KOPT-K1 (cell line): ENCODE measurements around the gene STK10.

ENCODE experiments used
- H3K27ac ChIP-seq: fragments of 200-600 bp; sonication (generic); 2 replicates; pipeline ENCODE4 v1.5.1; 2016; ENCODE audit warnings: antibody characterized with exemption, mild to moderate bottlenecking, low read depth, low read length; ENCODE audit not compliant: poor library complexity, severe bottlenecking
- H3K36me3 ChIP-seq: fragments of 200-600 bp; sonication (generic); 2 replicates; pipeline ENCODE4 v1.5.1; 2017; ENCODE audit warnings: antibody characterized with exemption, mild to moderate bottlenecking, low read length, moderate library complexity; ENCODE audit not compliant: insufficient read depth
- H3K9me3 ChIP-seq: fragments of 200-600 bp; sonication (generic); 2 replicates; pipeline ENCODE4 v1.5.1; 2017; ENCODE audit warnings: antibody characterized with exemption, low read length, mild to moderate bottlenecking; ENCODE audit not compliant: insufficient read depth, poor library complexity, severe bottlenecking

STK10 gene

DNA sequence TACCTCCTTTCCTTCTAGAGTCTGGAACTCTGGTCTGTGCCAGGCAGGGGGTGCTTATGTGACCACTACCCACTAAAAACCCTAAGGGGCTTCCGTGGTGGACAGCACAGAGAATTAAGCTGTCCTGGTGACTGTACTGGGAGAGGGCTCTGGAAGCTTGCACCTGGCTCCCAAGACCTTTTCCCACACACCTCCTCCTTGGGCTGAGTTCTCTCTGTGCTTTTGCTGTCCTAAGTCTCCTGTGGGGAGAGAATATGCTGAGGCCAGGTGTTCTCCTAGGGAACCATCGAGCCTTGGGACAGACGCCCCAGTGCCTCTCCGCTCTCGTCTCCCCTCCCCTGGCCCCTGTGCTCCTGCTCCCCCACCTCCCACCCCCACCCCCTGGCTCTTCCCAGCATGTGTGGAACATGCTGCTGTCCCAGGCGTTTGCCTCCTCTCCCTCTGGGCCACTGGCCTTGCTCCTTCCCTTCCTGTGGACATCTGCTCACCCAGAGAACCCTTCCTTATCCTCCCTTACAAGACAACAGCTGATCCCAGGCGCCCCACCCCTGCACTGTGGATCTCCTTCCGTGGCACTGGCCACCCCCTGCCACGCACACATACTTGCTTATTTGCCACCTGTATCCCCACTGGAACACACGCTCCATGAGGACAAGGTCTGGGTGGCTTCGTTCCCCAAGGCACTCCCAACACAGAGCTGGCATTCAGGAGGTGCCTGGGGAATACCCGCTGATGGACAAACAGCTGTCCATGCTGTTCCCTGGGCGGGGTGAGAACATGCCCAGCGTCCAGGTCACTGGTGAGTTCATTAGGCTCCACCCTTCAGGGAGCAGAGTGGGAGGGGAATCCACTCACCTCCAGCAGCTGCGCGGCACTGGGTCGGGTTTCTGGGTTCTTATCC is 83.0 kb downstream of the STK10 start:
- no peaks in the 10 kb centered on the region for H3K9me3 ChIP-seq
- H3K36me3 ChIP-seq, result peaks cover 66% of the 10 kb centered on the region
- no peak overlapping the region for H3K27ac ChIP-seq

GRCh38 chr5:172104021-172104420 is 84.0 kb downstream of the STK10 start:
- no peaks in the 10 kb centered on the region for H3K9me3 ChIP-seq
- H3K27ac ChIP-seq, result no peak overlapping the region
- peaks cover 72% of the 10 kb centered on the region for H3K36me3 ChIP-seq

GRCh38 chr5:172102913-172103626 is 85.0 kb downstream of the STK10 start:
- Histone ChIP-seq H3K27ac (no peak overlapping the region), H3K36me3 (peaks cover 81% of the 10 kb centered on the region), H3K9me3 (no peaks in the 10 kb centered on the region)

DNA sequence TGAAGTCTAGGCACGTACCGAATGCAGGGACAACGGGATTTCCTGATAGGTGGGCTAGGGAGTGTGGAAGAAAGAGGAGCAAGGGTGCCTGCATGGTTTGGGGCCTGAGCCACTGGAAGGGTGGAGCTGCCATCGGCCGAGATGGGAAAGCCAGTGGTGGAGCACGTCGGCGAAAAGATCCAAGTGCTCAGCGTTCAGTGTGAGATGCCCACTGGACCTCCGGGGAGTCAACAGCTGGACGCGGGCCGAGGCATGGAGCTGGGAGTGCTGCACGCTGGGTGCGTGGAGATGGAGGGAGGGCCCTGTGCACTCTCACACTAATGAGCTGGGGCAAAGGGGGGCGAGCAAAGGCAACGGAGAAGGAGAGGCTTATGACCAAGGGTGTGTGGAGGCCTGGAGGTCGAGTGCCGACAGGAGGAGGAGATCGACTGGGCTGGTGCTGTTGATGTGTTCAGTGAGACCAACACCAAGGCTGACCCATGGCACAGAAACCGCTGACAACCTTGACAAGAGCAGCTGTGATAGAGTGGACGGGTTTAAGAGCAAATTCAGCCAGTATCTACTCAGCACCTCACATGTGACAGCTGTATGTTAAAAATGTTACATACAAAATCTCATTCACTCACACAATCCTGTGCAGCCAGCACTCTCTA is 85.7 kb downstream of the STK10 start:
- Histone ChIP-seq H3K27ac (no peak overlapping the region), H3K9me3 (no peaks in the 10 kb centered on the region), H3K36me3 (peaks cover 88% of the 10 kb centered on the region)

DNA sequence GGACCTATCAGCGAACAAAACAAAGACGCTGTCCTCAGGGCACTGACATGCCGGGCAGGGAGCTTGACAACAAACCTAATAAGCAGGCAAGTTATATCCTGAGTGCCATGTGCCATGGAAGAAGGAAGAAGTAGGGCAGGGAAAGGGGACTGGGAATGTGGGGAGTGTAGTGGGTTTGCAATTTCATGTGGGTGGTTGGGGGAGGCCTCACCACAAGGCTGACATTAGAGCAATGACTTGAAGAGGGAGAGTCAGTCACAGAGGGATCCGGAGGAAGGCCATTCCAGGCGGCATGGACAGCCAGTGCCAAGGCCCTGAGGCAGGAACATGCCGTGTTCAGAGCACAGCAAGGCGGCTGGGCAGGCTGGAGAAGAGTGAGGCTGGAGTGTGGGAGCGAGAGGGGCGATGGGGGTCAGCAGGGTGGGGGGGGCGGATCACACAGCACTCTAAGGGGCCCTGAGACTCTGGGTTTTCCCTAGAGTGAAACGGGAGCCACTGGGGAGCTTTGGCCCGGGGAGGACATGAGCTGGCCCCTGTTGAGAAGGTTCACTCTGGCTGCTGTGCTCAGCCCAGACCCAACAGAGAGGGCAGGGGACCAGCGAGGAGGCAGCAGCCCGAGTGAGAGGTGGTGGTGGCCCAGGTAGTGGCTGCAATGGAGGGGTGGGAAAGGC is 86.3 kb downstream of the STK10 start:
- Histone ChIP-seq H3K27ac (no peak overlapping the region), H3K9me3 (no peaks in the 10 kb centered on the region), H3K36me3 (peaks cover 90% of the 10 kb centered on the region)

DNA sequence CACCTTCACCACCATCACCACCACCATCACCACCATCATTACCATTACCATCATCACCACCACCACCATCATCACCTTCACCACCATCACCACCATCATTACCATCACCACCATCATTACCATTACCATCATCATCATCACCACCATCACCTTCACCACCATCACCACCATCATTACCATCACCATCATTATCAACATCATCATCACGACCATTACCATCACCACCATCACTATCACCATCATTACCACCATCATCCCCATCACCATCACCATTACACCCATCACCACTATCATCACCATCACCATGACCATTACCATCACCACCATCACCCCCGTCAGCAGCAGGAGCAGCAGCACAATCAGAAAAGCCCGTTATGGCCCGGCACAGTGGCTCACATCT is 89.1 kb downstream of the STK10 start:
- Histone ChIP-seq H3K36me3 (peaks cover 92% of the 10 kb centered on the region), H3K9me3 (no peaks in the 10 kb centered on the region), H3K27ac (no peak overlapping the region)

DNA sequence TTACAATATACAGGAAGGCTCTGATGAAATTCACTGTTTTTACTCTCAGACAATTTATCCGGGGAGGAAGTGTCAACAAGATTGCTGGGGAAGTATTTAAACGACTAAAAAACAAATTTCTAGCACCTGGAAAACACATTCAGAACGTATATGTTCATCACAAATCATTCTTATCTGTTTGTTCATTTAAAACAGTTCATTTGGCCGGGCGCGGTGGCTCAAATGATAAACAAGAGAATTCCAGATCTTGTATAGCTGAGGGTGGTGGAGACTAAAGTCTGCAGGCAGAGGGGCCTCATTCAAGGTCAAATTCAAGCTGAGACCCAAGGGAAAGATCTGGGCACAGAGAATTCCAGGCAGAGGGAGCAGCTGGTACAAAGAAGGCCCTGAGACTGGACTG is 90.0 kb downstream of the STK10 start:
- H3K9me3 ChIP-seq, result no peaks in the 10 kb centered on the region
- peaks cover 93% of the 10 kb centered on the region for H3K36me3 ChIP-seq
- no peak overlapping the region for H3K27ac ChIP-seq

DNA sequence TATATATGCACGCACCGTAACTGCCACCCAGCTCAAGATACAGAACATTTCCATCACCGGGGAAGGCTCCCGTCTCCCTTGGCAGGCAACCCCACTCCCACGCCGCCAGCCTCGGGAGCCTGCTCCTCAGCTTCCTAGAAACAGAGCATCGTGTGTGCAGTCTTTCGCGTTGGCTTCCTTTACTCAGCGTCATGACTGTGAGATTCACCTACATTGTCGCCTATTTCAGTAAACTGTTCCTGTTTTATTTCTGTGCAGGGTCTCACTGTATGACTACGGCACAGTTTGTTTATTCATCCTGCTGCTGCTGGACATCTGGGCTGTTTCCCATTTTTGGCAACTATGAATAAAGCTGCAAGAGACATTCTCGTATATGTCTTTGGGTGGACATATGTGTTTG is 90.7 kb downstream of the STK10 start:
- Histone ChIP-seq H3K9me3 (no peaks in the 10 kb centered on the region), H3K27ac (no peak overlapping the region), H3K36me3 (peaks cover 93% of the 10 kb centered on the region)

DNA sequence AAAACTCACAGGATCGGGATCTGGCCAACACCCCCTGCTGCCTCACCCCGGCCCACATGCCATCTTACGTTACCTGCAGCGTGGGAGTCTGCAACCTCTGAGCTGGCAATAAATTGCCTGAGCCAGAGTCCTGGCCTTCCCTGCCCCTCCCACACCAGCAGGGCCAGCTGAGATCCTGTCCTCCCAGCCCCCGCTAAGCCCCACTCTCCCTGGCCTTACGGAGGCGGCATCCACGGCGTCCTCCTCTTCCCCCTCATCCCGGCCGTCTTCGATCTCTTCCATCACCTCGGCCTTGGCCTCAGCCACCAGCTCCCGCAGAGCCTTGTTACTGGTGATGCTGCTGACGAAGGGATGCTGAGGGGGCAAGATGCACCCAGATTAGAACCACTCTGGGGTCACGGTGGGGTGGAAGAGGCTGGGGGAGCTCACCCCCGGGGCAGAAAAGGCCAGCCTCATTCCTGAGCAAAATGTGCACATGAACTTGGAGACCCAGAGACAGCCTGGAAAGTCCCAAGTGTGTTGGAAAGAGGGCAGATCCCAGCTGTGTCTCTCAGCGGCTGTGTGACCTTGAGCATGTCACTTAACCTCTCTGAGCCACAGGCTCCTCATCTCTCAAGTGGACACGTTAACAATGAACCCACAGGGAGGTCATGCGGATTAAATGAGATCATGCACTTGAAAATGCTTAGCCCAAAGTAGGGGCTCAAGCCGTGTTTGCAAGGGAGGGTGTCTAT is 91.7 kb downstream of the STK10 start:
- Histone ChIP-seq H3K36me3 (peaks cover 93% of the 10 kb centered on the region), H3K27ac (no peak overlapping the region), H3K9me3 (no peaks in the 10 kb centered on the region)

GRCh38 chr5:172095368-172096206 is 92.4 kb downstream of the STK10 start:
- peaks cover 92% of the 10 kb centered on the region for H3K36me3 ChIP-seq
- H3K9me3 ChIP-seq, result no peaks in the 10 kb centered on the region
- no peak overlapping the region for H3K27ac ChIP-seq

GRCh38 chr5:172093965-172094364 is 94.1 kb downstream of the STK10 start:
- Histone ChIP-seq H3K36me3 (peaks cover 94% of the 10 kb centered on the region), H3K27ac (no peak overlapping the region), H3K9me3 (no peaks in the 10 kb centered on the region)

- H3K36me3 ChIP-seq, result peaks cover 90% of the 10 kb centered on the region
- no peak overlapping the region for H3K27ac ChIP-seq
- no peaks in the 10 kb centered on the region for H3K9me3 ChIP-seq
Measured at GRCh38 chr5:172093559-172093958, 94.5 kb downstream of the STK10 start.

GRCh38 chr5:172091956-172092732 is 95.9 kb downstream of the STK10 start:
- peaks cover 76% of the 10 kb centered on the region for H3K36me3 ChIP-seq
- H3K9me3 ChIP-seq, result no peaks in the 10 kb centered on the region
- H3K27ac ChIP-seq, result no peak overlapping the region
